ENCODE data around the gene KLK7. TPM values are rescaled to one million over a fixed set of nuclear protein-coding genes. Genes with fewer than 3 reads are reported as not detected.
"Not testable (repeated sequence)": the region's sequence is repeated elsewhere in the genome, so short reads cannot be mapped to it uniquely, and the experiment has no call there.

KLK7 gene
- total and polyA plus RNA-seq, 9 donors = 0.05 to 0.30 (median 0.17) TPM; not detected in 5

DNA sequence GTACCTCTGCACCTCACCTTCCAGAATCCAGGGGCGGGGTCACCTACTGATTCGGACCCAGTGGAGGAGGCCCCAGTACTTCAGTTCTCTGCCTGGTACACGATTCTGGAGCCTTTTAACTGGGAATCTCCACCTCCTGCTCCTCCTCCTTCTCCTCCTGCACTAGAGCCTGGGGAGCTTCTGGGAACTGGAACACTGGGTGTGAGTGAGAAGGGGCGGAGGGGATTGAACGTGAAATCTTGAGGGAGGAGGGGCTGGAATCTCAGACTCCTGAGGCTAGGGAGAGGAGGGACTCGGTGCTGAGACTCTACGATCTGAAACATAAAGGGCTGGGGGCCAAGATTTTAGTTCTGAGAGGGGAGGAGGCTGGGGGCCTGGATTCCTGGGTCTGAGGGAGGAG, 17.8 kb upstream of the KLK7 start, which contains the start of gene KLK8:
Gene KLK8, minus strand, starts transcription at position 90 of the 400 bp plus-strand sequence. CDS start 437 bp downstream, outside the sequence.
- no peak within 1 kb of the TSS for H3K27ac ChIP-seq (ENCODE audit: low read length)
- H3K4me1 ChIP-seq (ENCODE audit: control insufficient read depth, insufficient read depth, low read length) = no peaks in the 10 kb centered on the region
- DNase-seq = peak; percentile 11
- no peaks in the 10 kb centered on the region for H3K36me3 ChIP-seq (ENCODE audit: control insufficient read depth, insufficient read depth, low read length)
- peaks cover 21% of the 10 kb centered on the region for H3K27me3 ChIP-seq (ENCODE audit: control insufficient read depth, insufficient read depth, low read length)
- H3K9me3 ChIP-seq (replicated peaks; ENCODE audit: control insufficient read depth, low read depth, low read length) = no peaks in the 10 kb centered on the region
- no peak within 1 kb of the TSS for H3K4me3 ChIP-seq (ENCODE audit: low read length)
- WGBS (ENCODE audit: insufficient coverage) = 6% methylated on average over 2 of the region's 7 CpGs

DNA sequence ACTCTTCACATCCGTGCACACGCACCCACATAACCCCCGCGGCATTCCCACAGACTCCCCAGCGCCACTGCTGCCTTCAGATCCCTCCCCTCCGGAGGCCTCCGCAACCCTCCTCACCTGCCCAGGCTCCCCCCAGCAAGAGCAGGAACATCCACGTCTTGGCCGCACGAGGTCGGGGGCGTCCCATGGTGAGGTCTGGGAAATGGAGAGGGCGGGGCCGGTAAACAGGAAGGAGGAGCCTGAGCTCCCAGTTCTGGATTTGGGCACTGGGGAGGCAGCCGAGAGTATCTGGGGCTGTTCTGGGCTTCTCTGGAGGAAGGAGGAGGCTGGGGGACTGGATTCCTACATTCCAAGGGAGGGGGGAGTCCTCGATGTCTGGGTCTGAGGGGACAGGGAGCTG, 17.3 kb upstream of the KLK7 start:
- Histone ChIP-seq H3K9me3 (replicated peaks; ENCODE audit: control insufficient read depth, low read depth, low read length) (no peaks in the 10 kb centered on the region), H3K4me1 (ENCODE audit: control insufficient read depth, insufficient read depth, low read length) (no peaks in the 10 kb centered on the region), H3K36me3 (ENCODE audit: control insufficient read depth, insufficient read depth, low read length) (no peaks in the 10 kb centered on the region), H3K4me3 (ENCODE audit: low read length) (no peak overlapping the region), H3K27ac (ENCODE audit: low read length) (no peak overlapping the region), H3K27me3 (ENCODE audit: control insufficient read depth, insufficient read depth, low read length) (peaks cover 21% of the 10 kb centered on the region)
- WGBS (ENCODE audit: insufficient coverage) = 25% methylated on average over 10 of the region's 16 CpGs
- no peak for DNase-seq

DNA sequence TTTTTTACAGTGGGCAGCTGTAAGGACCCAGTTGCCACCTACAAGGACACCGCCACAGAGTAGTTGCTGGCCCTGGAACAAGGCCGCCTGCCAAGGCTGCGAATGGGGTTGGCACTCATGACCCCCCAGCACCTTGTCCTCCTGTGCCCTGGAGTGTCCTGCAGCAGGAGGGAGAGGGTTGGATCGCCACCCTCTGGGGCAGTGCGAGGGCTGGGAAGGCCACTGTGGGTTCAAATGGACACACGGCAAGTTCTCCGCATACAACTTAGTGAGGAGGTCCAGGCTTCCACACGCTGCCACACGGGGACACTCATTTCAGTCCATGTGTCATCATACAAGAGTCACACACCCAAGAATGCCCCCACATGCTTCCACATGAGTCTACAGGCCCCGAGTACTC, 16.7 kb upstream of the KLK7 start:
- Histone ChIP-seq H3K27ac (ENCODE audit: low read length) (no peak overlapping the region), H3K27me3 (ENCODE audit: control insufficient read depth, insufficient read depth, low read length) (peaks cover 21% of the 10 kb centered on the region), H3K4me3 (ENCODE audit: low read length) (no peak overlapping the region), H3K9me3 (replicated peaks; ENCODE audit: control insufficient read depth, low read depth, low read length) (no peaks in the 10 kb centered on the region), H3K4me1 (ENCODE audit: control insufficient read depth, insufficient read depth, low read length) (no peaks in the 10 kb centered on the region), H3K36me3 (ENCODE audit: control insufficient read depth, insufficient read depth, low read length) (no peaks in the 10 kb centered on the region)
- DNase-seq = no peak
- 87% methylated on average over 5 of the region's 10 CpGs for WGBS (ENCODE audit: insufficient coverage)

DNA sequence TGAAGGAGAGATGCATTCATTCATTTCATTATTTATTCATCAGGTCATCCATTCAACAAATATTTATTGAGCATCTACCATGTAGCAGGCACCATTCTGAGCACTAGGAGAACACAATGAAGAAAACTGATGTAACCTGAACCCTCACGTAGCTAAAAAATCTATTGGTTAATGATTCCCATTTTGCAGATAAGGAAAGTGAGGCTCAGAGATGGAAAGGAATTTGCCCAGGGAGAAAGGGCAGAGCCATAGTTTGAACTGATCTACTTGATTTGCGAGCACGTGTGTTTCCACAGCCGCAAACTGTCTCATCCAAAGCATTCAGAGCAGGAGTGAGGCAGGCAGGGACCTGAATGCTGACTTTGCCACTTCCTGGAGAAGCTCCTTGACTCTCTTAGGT, 15.0 kb upstream of the KLK7 start:
- 94% methylated on average over 3 of the region's 4 CpGs for WGBS (ENCODE audit: insufficient coverage)
- H3K27me3 ChIP-seq (ENCODE audit: control insufficient read depth, insufficient read depth, low read length) = peaks cover 21% of the 10 kb centered on the region
- no peak overlapping the region for H3K4me3 ChIP-seq (ENCODE audit: low read length)
- no peak for DNase-seq
- no peaks in the 10 kb centered on the region for H3K36me3 ChIP-seq (ENCODE audit: control insufficient read depth, insufficient read depth, low read length)
- H3K9me3 ChIP-seq (replicated peaks; ENCODE audit: control insufficient read depth, low read depth, low read length) = no peaks in the 10 kb centered on the region
- H3K4me1 ChIP-seq (ENCODE audit: control insufficient read depth, insufficient read depth, low read length) = no peaks in the 10 kb centered on the region
- no peak overlapping the region for H3K27ac ChIP-seq (ENCODE audit: low read length)

- Histone ChIP-seq H3K27ac (ENCODE audit: low read length) (no peak overlapping the region), H3K27me3 (ENCODE audit: control insufficient read depth, insufficient read depth, low read length) (peaks cover 21% of the 10 kb centered on the region), H3K9me3 (replicated peaks; ENCODE audit: control insufficient read depth, low read depth, low read length) (no peaks in the 10 kb centered on the region), H3K4me3 (ENCODE audit: low read length) (no peak overlapping the region), H3K4me1 (ENCODE audit: control insufficient read depth, insufficient read depth, low read length) (no peaks in the 10 kb centered on the region), H3K36me3 (ENCODE audit: control insufficient read depth, insufficient read depth, low read length) (no peaks in the 10 kb centered on the region)
- DNase-seq = no peak
- 34% methylated on average over 2 of the region's 5 CpGs for WGBS (ENCODE audit: insufficient coverage)
Observed at GRCh38 chr19:50998061-50998460, 14.3 kb upstream of the KLK7 start.

GRCh38 chr19:50994129-50994528, 10.4 kb upstream of the KLK7 start:
- no CpG with 5 or more reads among the region's 2 CpGs for WGBS (ENCODE audit: insufficient coverage)
- no peak for DNase-seq
- Histone ChIP-seq H3K4me3 (ENCODE audit: low read length) (no peak overlapping the region), H3K27me3 (ENCODE audit: control insufficient read depth, insufficient read depth, low read length) (no peaks in the 10 kb centered on the region), H3K9me3 (replicated peaks; ENCODE audit: control insufficient read depth, low read depth, low read length) (no peaks in the 10 kb centered on the region), H3K4me1 (ENCODE audit: control insufficient read depth, insufficient read depth, low read length) (no peaks in the 10 kb centered on the region), H3K27ac (ENCODE audit: low read length) (no peak overlapping the region), H3K36me3 (ENCODE audit: control insufficient read depth, insufficient read depth, low read length) (no peaks in the 10 kb centered on the region)

DNA sequence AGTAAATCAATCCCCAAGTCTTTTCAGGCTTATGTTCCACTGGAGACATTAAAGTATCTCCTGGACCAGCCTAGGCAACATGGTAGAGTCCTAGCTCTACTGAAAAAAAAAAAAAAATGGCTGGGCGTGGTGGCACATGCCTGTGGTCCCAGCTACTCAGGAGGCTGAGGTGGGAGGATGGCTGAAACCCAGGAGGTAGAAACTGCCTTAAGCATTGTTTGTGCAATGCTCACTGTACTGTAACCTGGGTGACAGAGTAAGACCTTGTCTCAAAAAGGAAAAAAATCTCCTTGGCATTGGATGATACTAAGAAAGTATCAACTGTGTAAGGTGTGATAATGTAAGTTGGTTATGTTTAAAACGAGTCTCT, 8.9 kb upstream of the KLK7 start:
- WGBS (ENCODE audit: insufficient coverage) = no CpG with 5 or more reads among the region's 2 CpGs
- Histone ChIP-seq H3K27me3 (ENCODE audit: control insufficient read depth, insufficient read depth, low read length) (no peaks in the 10 kb centered on the region), H3K36me3 (ENCODE audit: control insufficient read depth, insufficient read depth, low read length) (no peaks in the 10 kb centered on the region), H3K4me3 (ENCODE audit: low read length) (no peak overlapping the region), H3K9me3 (replicated peaks; ENCODE audit: control insufficient read depth, low read depth, low read length) (no peaks in the 10 kb centered on the region), H3K4me1 (ENCODE audit: control insufficient read depth, insufficient read depth, low read length) (no peaks in the 10 kb centered on the region), H3K27ac (ENCODE audit: low read length) (no peak overlapping the region)
- DNase-seq = no peak

DNA sequence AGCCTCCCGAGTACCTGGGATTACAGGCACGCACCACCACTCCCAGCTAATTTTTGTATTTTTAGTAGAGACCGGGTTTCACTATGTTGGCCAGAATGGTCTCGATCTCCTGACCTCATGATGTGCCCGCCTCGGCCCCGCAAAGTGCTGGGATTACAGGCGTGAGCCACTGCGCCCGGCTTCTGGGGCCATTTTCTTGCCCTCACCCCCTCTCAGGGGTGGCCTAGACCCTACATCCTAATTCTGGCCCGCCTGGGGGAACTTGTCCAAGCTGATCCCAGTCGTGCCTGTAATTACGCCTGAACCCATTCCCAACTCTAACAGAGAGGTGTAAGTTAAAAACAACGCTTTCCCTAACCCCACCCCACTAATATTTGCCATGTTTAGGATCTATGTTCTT, 699 bp upstream of the KLK7 start:
- not testable (repeated sequence) for H3K9me3 ChIP-seq (replicated peaks; ENCODE audit: control insufficient read depth, low read depth, low read length); H3K27me3 ChIP-seq (ENCODE audit: control insufficient read depth, insufficient read depth, low read length); H3K4me1 ChIP-seq (ENCODE audit: control insufficient read depth, insufficient read depth, low read length); DNase-seq; H3K4me3 ChIP-seq (ENCODE audit: low read length); H3K36me3 ChIP-seq (ENCODE audit: control insufficient read depth, insufficient read depth, low read length); H3K27ac ChIP-seq (ENCODE audit: low read length)
- 85% methylated on average over 8 of the region's 14 CpGs for WGBS (ENCODE audit: insufficient coverage)

- peaks cover 3% of the 10 kb centered on the region for H3K27me3 ChIP-seq (ENCODE audit: control insufficient read depth, insufficient read depth, low read length)
- H3K36me3 ChIP-seq (ENCODE audit: control insufficient read depth, insufficient read depth, low read length) = no peaks in the 10 kb centered on the region
- WGBS (ENCODE audit: insufficient coverage) = 75% methylated on average over 2 of the region's 4 CpGs
- H3K27ac ChIP-seq (ENCODE audit: low read length) = no peak overlapping the region
- H3K4me1 ChIP-seq (ENCODE audit: control insufficient read depth, insufficient read depth, low read length) = no peaks in the 10 kb centered on the region
- no peak overlapping the region for H3K4me3 ChIP-seq (ENCODE audit: low read length)
- H3K9me3 ChIP-seq (replicated peaks; ENCODE audit: control insufficient read depth, low read depth, low read length) = no peaks in the 10 kb centered on the region
- DNase-seq = no peak
Observed at GRCh38 chr19:50982186-50982585, 1.5 kb downstream of the KLK7 start.

- 56% methylated on average over 10 of the region's 11 CpGs for WGBS (ENCODE audit: insufficient coverage)
- H3K4me1 ChIP-seq (ENCODE audit: control insufficient read depth, insufficient read depth, low read length) = no peaks in the 10 kb centered on the region
- H3K36me3 ChIP-seq (ENCODE audit: control insufficient read depth, insufficient read depth, low read length) = no peaks in the 10 kb centered on the region
- no peak overlapping the region for H3K27ac ChIP-seq (ENCODE audit: low read length)
- no peak overlapping the region for H3K4me3 ChIP-seq (ENCODE audit: low read length)
- peaks cover 3% of the 10 kb centered on the region for H3K27me3 ChIP-seq (ENCODE audit: control insufficient read depth, insufficient read depth, low read length)
- no peak for DNase-seq
- H3K9me3 ChIP-seq (replicated peaks; ENCODE audit: control insufficient read depth, low read depth, low read length) = no peaks in the 10 kb centered on the region
Observed at GRCh38 chr19:50981587-50982146, 2.0 kb downstream of the KLK7 start.

DNA sequence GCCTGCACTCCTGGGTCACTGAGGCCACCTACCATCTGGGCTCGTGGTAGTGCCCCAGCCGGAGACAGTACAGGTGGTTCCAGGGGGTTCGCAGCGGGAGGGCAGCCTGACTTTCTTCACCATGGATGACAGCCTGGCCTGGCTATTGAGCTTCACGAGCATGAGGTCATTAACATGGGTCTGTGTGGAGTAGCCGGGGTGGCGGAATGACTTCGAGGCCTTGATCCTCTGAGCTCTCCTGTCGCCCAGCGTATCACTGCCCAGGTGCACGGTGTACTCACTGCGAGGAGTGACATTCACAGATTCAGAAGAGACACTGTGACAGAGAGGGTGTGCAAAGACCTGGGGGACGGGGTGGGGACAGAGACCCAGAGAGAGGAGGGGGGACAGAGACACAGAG, 3.5 kb downstream of the KLK7 start:
- Histone ChIP-seq H3K36me3 (ENCODE audit: control insufficient read depth, insufficient read depth, low read length) (no peaks in the 10 kb centered on the region), H3K4me1 (ENCODE audit: control insufficient read depth, insufficient read depth, low read length) (no peaks in the 10 kb centered on the region), H3K9me3 (replicated peaks; ENCODE audit: control insufficient read depth, low read depth, low read length) (no peaks in the 10 kb centered on the region), H3K27me3 (ENCODE audit: control insufficient read depth, insufficient read depth, low read length) (peaks cover 3% of the 10 kb centered on the region), H3K4me3 (ENCODE audit: low read length) (no peak overlapping the region), H3K27ac (ENCODE audit: low read length) (no peak overlapping the region)
- DNase-seq = no peak
- 38% methylated on average over 13 of the region's 13 CpGs for WGBS (ENCODE audit: insufficient coverage)
